NOMO-1 (cell line): ENCODE results near the gene SPDYC.
A peak's percentile ranks its signal among the peaks of the same experiment; 100 is the strongest.

ENCODE experiments used
- DNase-seq, 2 experiments: peaks; one replicate each; lab custom pipeline; 2025; ENCODE audit not compliant: unreplicated experiment in 2 of 2; lab: John Stamatoyannopoulos, UW

The SPDYC gene

GRCh38 chr11:65204143-65204542 is 34.1 kb downstream of the SPDYC start:
- DNase-seq, result no peak

GRCh38 chr11:65204646-65205601 is 34.9 kb downstream of the SPDYC start:
- DNase-seq, result peak in 1 of 2 experiments; percentile 36

- no peak for DNase-seq
These were observed 35.6 kb downstream of the SPDYC start for GRCh38 chr11:65205602-65205967.

GRCh38 chr11:65206441-65206841 is 36.4 kb downstream of the SPDYC start:
- no peak for DNase-seq

GRCh38 chr11:65206901-65207300 is 36.9 kb downstream of the SPDYC start:
- no peak for DNase-seq

- no peak for DNase-seq
These were observed 38.1 kb downstream of the SPDYC start for GRCh38 chr11:65207918-65208784.

- no peak for DNase-seq
These were observed 39.0 kb downstream of the SPDYC start for GRCh38 chr11:65208785-65209710.

- DNase-seq, result no peak
These were observed 39.8 kb downstream of the SPDYC start for GRCh38 chr11:65209711-65210360.

- DNase-seq, result no peak
These were observed 40.3 kb downstream of the SPDYC start for GRCh38 chr11:65210361-65210731.

- DNase-seq, result no peak
These were observed 40.7 kb downstream of the SPDYC start for GRCh38 chr11:65210748-65211147.

- DNase-seq, result no peak
These were observed 41.5 kb downstream of the SPDYC start for GRCh38 chr11:65211293-65212105.

GRCh38 chr11:65212226-65212801 is 42.3 kb downstream of the SPDYC start:
- DNase-seq, result no peak

- peak in 1 of 2 experiments; percentile 32 for DNase-seq
These were observed 43.5 kb downstream of the SPDYC start for GRCh38 chr11:65213322-65214211.

GRCh38 chr11:65214212-65214845 is 44.3 kb downstream of the SPDYC start:
- DNase-seq, result no peak

- DNase-seq, result no peak
These were observed 45.5 kb downstream of the SPDYC start for GRCh38 chr11:65215441-65216076.

- DNase-seq, result no peak
These were observed 46.8 kb downstream of the SPDYC start for GRCh38 chr11:65216830-65217229.
